ENCODE results near the gene PIAS4. TPM values are rescaled to one million over a fixed set of nuclear protein-coding genes. Genes with fewer than 3 reads are reported as not detected.

PIAS4 gene
- total RNA-seq, 1 experiment from 2014 or later: 32.8 TPM

GRCh38 chr19:4035018-4035566 lies 27.6 kb downstream of the PIAS4 start:
- no peaks in the 10 kb centered on the region for H3K9me3 ChIP-seq (replicated peaks)
- H3K27me3 ChIP-seq: no peaks in the 10 kb centered on the region
- H3K36me3 ChIP-seq: peaks cover 3% of the 10 kb centered on the region; the same call in 1 of the 2 replicates
- H3K4me1 ChIP-seq: no peaks in the 10 kb centered on the region
- DNase-seq: no peak
- H3K4me3 ChIP-seq: no peak overlapping the region
- no peak overlapping the region for H3K27ac ChIP-seq

- H3K9me3 ChIP-seq (replicated peaks): no peaks in the 10 kb centered on the region
- H3K4me3 ChIP-seq: no peak overlapping the region
- no peak for DNase-seq
- H3K27me3 ChIP-seq: no peaks in the 10 kb centered on the region
- H3K36me3 ChIP-seq: peaks cover 3% of the 10 kb centered on the region; the same call in 1 of the 2 replicates
- no peak overlapping the region for H3K27ac ChIP-seq
- no peaks in the 10 kb centered on the region for H3K4me1 ChIP-seq
Observed at GRCh38 chr19:4035582-4035981, 28.0 kb downstream of the PIAS4 start.

GRCh38 chr19:4036576-4037300 lies 29.2 kb downstream of the PIAS4 start:
- peaks cover 3% of the 10 kb centered on the region; the same call in 1 of the 2 replicates for H3K36me3 ChIP-seq
- no peaks in the 10 kb centered on the region for H3K9me3 ChIP-seq (replicated peaks)
- DNase-seq: no peak
- H3K4me1 ChIP-seq: no peaks in the 10 kb centered on the region
- H3K27me3 ChIP-seq: no peaks in the 10 kb centered on the region
- no peak overlapping the region for H3K27ac ChIP-seq
- no peak overlapping the region for H3K4me3 ChIP-seq

- no peak for DNase-seq
- no peak overlapping the region for H3K27ac ChIP-seq
- no peaks in the 10 kb centered on the region for H3K4me1 ChIP-seq
- no peaks in the 10 kb centered on the region for H3K9me3 ChIP-seq (replicated peaks)
- no peak overlapping the region for H3K4me3 ChIP-seq
- peaks cover 3% of the 10 kb centered on the region; the same call in 1 of the 2 replicates for H3K36me3 ChIP-seq
- no peaks in the 10 kb centered on the region for H3K27me3 ChIP-seq
Observed at GRCh38 chr19:4037301-4037949, 29.9 kb downstream of the PIAS4 start.

GRCh38 chr19:4038057-4038456 lies 30.5 kb downstream of the PIAS4 start:
- H3K27me3 ChIP-seq: no peaks in the 10 kb centered on the region
- no peak overlapping the region for H3K4me3 ChIP-seq
- DNase-seq: no peak
- no peak overlapping the region for H3K27ac ChIP-seq
- H3K9me3 ChIP-seq (replicated peaks): no peaks in the 10 kb centered on the region
- no peaks in the 10 kb centered on the region for H3K4me1 ChIP-seq
- H3K36me3 ChIP-seq: peaks cover 3% of the 10 kb centered on the region; the same call in 1 of the 2 replicates

- H3K4me1 ChIP-seq: no peaks in the 10 kb centered on the region
- H3K4me3 ChIP-seq: no peak overlapping the region
- H3K9me3 ChIP-seq (replicated peaks): no peaks in the 10 kb centered on the region
- H3K36me3 ChIP-seq: peaks cover 3% of the 10 kb centered on the region; the same call in 1 of the 2 replicates
- DNase-seq: no peak
- H3K27me3 ChIP-seq: no peaks in the 10 kb centered on the region
- H3K27ac ChIP-seq: no peak overlapping the region
Observed at GRCh38 chr19:4038661-4039423, 31.3 kb downstream of the PIAS4 start.

- H3K27ac ChIP-seq: no peak overlapping the region
- no peaks in the 10 kb centered on the region for H3K27me3 ChIP-seq
- H3K36me3 ChIP-seq: no peaks in the 10 kb centered on the region
- H3K9me3 ChIP-seq (replicated peaks): no peaks in the 10 kb centered on the region
- no peak overlapping the region for H3K4me3 ChIP-seq
- no peaks in the 10 kb centered on the region for H3K4me1 ChIP-seq
- no peak for DNase-seq
Observed at GRCh38 chr19:4042064-4042730, 34.7 kb downstream of the PIAS4 start.

GRCh38 chr19:4042731-4043082 lies 35.2 kb downstream of the PIAS4 start:
- DNase-seq: no peak
- no peak overlapping the region for H3K27ac ChIP-seq
- no peaks in the 10 kb centered on the region for H3K27me3 ChIP-seq
- no peaks in the 10 kb centered on the region for H3K9me3 ChIP-seq (replicated peaks)
- no peak overlapping the region for H3K4me3 ChIP-seq
- H3K36me3 ChIP-seq: no peaks in the 10 kb centered on the region
- no peaks in the 10 kb centered on the region for H3K4me1 ChIP-seq

GRCh38 chr19:4043401-4043800 lies 35.9 kb downstream of the PIAS4 start:
- H3K36me3 ChIP-seq: peaks cover 4% of the 10 kb centered on the region; the same call in 1 of the 2 replicates
- H3K27me3 ChIP-seq: no peaks in the 10 kb centered on the region
- no peak overlapping the region for H3K27ac ChIP-seq
- no peak for DNase-seq
- no peak overlapping the region for H3K4me3 ChIP-seq
- no peaks in the 10 kb centered on the region for H3K9me3 ChIP-seq (replicated peaks)
- H3K4me1 ChIP-seq: no peaks in the 10 kb centered on the region

- Histone ChIP-seq H3K27ac (no peak overlapping the region), H3K9me3 (replicated peaks) (no peaks in the 10 kb centered on the region), H3K4me3 (no peak overlapping the region), H3K4me1 (no peaks in the 10 kb centered on the region), H3K27me3 (no peaks in the 10 kb centered on the region), H3K36me3 (peaks cover 7% of the 10 kb centered on the region; the same call in 1 of the 2 replicates)
- no peak for DNase-seq
Observed at GRCh38 chr19:4043966-4044715, 36.6 kb downstream of the PIAS4 start.

- peaks cover 7% of the 10 kb centered on the region; the same call in 1 of the 2 replicates for H3K36me3 ChIP-seq
- H3K4me1 ChIP-seq: no peaks in the 10 kb centered on the region
- H3K27me3 ChIP-seq: no peaks in the 10 kb centered on the region
- no peak overlapping the region for H3K27ac ChIP-seq
- no peak overlapping the region for H3K4me3 ChIP-seq
- H3K9me3 ChIP-seq (replicated peaks): no peaks in the 10 kb centered on the region
- DNase-seq: no peak
Observed at GRCh38 chr19:4044990-4045465, 37.5 kb downstream of the PIAS4 start.

GRCh38 chr19:4045597-4046361 lies 38.2 kb downstream of the PIAS4 start:
- Histone ChIP-seq H3K4me3 (no peak overlapping the region), H3K27me3 (no peaks in the 10 kb centered on the region), H3K4me1 (no peaks in the 10 kb centered on the region), H3K36me3 (peaks cover 7% of the 10 kb centered on the region; the same call in 1 of the 2 replicates), H3K9me3 (replicated peaks) (no peaks in the 10 kb centered on the region), H3K27ac (no peak overlapping the region)
- DNase-seq: no peak

GRCh38 chr19:4046362-4046691 lies 38.8 kb downstream of the PIAS4 start:
- Histone ChIP-seq H3K9me3 (replicated peaks) (no peaks in the 10 kb centered on the region), H3K27me3 (no peaks in the 10 kb centered on the region), H3K27ac (no peak overlapping the region), H3K4me3 (no peak overlapping the region), H3K36me3 (peaks cover 7% of the 10 kb centered on the region; the same call in 1 of the 2 replicates), H3K4me1 (no peaks in the 10 kb centered on the region)
- no peak for DNase-seq
